Smooth muscle cell (in vitro differentiated cells): ENCODE results near the gene ADAMTS13. TPM values are rescaled to one million over a fixed set of nuclear protein-coding genes. Genes with fewer than 3 reads are reported as not detected.

Source experiments
- DNase-seq: peaks from one replicate; lab custom pipeline; 2025; ENCODE audit not compliant: unreplicated experiment; lab: John Stamatoyannopoulos, UW
- H2AFZ ChIP-seq: fragments of 200-600 bp; sonication (generic); 2 replicates; pipeline ENCODE4 v1.6.0; 2016; ENCODE audit warnings: antibody characterized with exemption, low read depth, mild to moderate bottlenecking
- H3F3A ChIP-seq: fragments of 200-600 bp; sonication (generic); 2 replicates; pipeline ENCODE4 v1.6.0; 2017; ENCODE audit warnings: antibody characterized with exemption, low read depth
- H3K27ac ChIP-seq: fragments of 200-600 bp; sonication (generic); 2 replicates; pipeline ENCODE4 v1.5.1; 2016; ENCODE audit warnings: low read depth, mild to moderate bottlenecking
- H3K27me3 ChIP-seq: fragments of 200-600 bp; sonication (generic); 2 replicates; pipeline ENCODE4 v1.6.1; 2016; ENCODE audit warnings: low read depth, mild to moderate bottlenecking
- H3K36me3 ChIP-seq: fragments of 200-600 bp; sonication (generic); 2 replicates; pipeline ENCODE4 v1.5.1; 2016; ENCODE audit warnings: low read depth
- H3K4me1 ChIP-seq: fragments of 200-600 bp; sonication (generic); 2 replicates; pipeline ENCODE4 v1.5.1; 2016; ENCODE audit warnings: low read depth
- H3K4me2 ChIP-seq: fragments of 200-600 bp; sonication (generic); 2 replicates; pipeline ENCODE4 v1.6.0; 2016; ENCODE audit warnings: mild to moderate bottlenecking
- H3K4me3 ChIP-seq: fragments of 200-600 bp; sonication (generic); 2 replicates; pipeline ENCODE4 v1.5.1; 2016; ENCODE audit warnings: mild to moderate bottlenecking
- H3K79me2 ChIP-seq: fragments of 200-600 bp; sonication (generic); 2 replicates; pipeline ENCODE4 v1.6.0; 2016; ENCODE audit warnings: low read depth, mild to moderate bottlenecking
- H3K9ac ChIP-seq: fragments of 200-600 bp; sonication (generic); 2 replicates; pipeline ENCODE4 v1.6.0; 2016; ENCODE audit warnings: low read depth
- H3K9me3 ChIP-seq: fragments of 200-600 bp; sonication (generic); replicated peaks from 2 replicates; pipeline ENCODE4 v1.5.1; 2016; ENCODE audit warnings: low read depth
- H4K20me1 ChIP-seq: fragments of 200-600 bp; sonication (generic); 2 replicates; pipeline ENCODE4 v1.6.0; 2016; ENCODE audit warnings: low read depth
- WGBS: methylation state at CpG from one replicate; pipeline ENCODE4 v1.1.7; 2016; ENCODE audit warnings: low lambda C conversion rate; 5-methylcytosine and 5-hydroxymethylcytosine counted together
- polyA plus RNA-seq: library from polyadenylated mRNA; unstranded; fragments of >200 nt; fragmentation: Nextera tagmentation; extraction: Ambion mirVana; gene quantifications from 2 replicates; pipeline ENCODE4 v1.2.1, GENCODE V29; 2016
- total RNA-seq: library from RNA; depleted of rRNA; stranded (reverse); fragments of >200 nt; gene quantifications from 2 replicates; pipeline ENCODE4 v1.2.3, GENCODE V29; 2014
- TF ChIP-seq, protein P1 (sequence below): fragments of 200-600 bp; sonication (generic); IDR thresholded peaks from 2 replicates; pipeline ENCODE4 v1.5.1; 2017; ENCODE audit warnings: borderline replicate concordance, mild to moderate bottlenecking, antibody characterized with exemption; ENCODE audit not compliant: insufficient read depth, poor library complexity, severe bottlenecking

ADAMTS13 gene
- total and polyA plus RNA-seq, 2 experiments from 2014 or later: 3.1 to 3.7 TPM

DNA sequence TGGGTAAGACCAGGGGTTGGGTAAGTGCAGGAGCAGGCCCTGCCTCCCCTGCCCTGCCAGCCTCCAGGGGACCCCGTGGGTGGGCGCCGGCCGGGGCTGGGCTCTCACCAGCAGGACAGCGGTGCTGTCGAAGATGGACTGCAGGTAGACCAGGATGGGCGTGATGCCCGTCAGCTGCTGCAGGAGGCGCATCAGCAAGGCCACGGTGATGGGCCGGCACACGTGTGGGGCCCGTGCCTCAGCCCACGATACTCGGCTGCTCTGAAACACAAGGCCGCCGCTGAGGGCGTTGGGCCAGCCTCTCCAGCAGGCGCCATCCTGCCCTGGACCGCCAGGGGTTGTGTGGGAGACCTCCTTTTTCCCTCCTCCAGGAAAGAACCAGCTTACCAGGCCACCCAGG is 52.7 kb downstream of the ADAMTS13 start:
- peaks cover 12% of the 10 kb centered on the region for H3K79me2 ChIP-seq
- no peaks in the 10 kb centered on the region for H3K27me3 ChIP-seq
- TF ChIP-seq, protein P1, sequence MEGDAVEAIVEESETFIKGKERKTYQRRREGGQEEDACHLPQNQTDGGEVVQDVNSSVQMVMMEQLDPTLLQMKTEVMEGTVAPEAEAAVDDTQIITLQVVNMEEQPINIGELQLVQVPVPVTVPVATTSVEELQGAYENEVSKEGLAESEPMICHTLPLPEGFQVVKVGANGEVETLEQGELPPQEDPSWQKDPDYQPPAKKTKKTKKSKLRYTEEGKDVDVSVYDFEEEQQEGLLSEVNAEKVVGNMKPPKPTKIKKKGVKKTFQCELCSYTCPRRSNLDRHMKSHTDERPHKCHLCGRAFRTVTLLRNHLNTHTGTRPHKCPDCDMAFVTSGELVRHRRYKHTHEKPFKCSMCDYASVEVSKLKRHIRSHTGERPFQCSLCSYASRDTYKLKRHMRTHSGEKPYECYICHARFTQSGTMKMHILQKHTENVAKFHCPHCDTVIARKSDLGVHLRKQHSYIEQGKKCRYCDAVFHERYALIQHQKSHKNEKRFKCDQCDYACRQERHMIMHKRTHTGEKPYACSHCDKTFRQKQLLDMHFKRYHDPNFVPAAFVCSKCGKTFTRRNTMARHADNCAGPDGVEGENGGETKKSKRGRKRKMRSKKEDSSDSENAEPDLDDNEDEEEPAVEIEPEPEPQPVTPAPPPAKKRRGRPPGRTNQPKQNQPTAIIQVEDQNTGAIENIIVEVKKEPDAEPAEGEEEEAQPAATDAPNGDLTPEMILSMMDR: no peak
- no peak overlapping the region for H3K27ac ChIP-seq
- no peaks in the 10 kb centered on the region for H3K9me3 ChIP-seq
- no peak overlapping the region for H3K9ac ChIP-seq
- H3K36me3 ChIP-seq: no peaks in the 10 kb centered on the region
- peaks cover 11% of the 10 kb centered on the region for H3K4me1 ChIP-seq
- 97% methylated on average over 13 of the region's 20 CpGs for WGBS
- no peak overlapping the region for H3K4me2 ChIP-seq
- H4K20me1 ChIP-seq: peaks cover 15% of the 10 kb centered on the region
- no peaks in the 10 kb centered on the region for H3F3A ChIP-seq
- H2AFZ ChIP-seq: no peak overlapping the region
- no peak for DNase-seq
- no peak overlapping the region for H3K4me3 ChIP-seq

DNA sequence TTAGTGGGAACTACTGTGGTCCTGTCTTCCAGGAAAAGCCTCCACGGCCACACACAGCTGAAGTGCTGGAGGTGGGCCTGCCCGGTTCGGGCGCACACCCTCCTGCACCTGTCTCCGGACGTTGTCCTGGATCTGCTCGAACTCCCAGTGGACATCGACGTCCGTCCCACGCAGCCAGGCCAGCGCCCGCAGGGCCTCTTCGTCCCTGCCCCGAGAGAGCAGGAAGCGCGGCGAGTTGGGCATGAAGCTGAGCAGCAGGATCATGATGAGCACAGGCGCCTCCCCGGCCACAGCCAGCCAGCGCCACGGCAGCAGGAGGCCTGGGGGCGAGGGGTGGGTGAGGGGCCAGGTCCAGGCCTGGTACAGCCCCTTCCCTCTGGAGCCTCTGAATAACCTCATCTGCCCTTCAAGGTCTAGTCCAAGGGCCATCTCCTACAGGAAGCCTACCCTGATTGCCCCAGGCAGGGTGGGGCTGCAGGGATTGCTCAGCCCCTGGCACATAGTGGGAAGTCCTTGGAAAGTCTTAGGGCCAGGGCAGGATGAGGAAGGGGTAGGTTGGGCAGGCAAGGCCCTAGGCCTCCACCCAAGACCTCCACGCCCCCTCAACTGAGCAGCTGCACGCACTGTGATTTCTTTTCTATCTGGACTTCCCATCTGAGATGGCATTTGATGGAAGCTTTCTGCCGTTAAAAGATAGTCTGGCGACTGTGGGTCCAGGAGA is 53.3 kb downstream of the ADAMTS13 start:
- TF ChIP-seq, protein P1: no peak
- H4K20me1 ChIP-seq: peaks cover 15% of the 10 kb centered on the region
- peaks cover 11% of the 10 kb centered on the region for H3K4me1 ChIP-seq
- H3K4me2 ChIP-seq: no peak overlapping the region
- H3K9ac ChIP-seq: no peak overlapping the region
- WGBS: 97% methylated on average over 27 of the region's 27 CpGs
- H3K9me3 ChIP-seq: no peaks in the 10 kb centered on the region
- peaks cover 12% of the 10 kb centered on the region for H3K79me2 ChIP-seq
- H3K4me3 ChIP-seq: no peak overlapping the region
- no peak overlapping the region for H2AFZ ChIP-seq
- no peak overlapping the region for H3K27ac ChIP-seq
- H3K27me3 ChIP-seq: no peaks in the 10 kb centered on the region
- no peak for DNase-seq
- no peaks in the 10 kb centered on the region for H3K36me3 ChIP-seq
- H3F3A ChIP-seq: no peaks in the 10 kb centered on the region

DNA sequence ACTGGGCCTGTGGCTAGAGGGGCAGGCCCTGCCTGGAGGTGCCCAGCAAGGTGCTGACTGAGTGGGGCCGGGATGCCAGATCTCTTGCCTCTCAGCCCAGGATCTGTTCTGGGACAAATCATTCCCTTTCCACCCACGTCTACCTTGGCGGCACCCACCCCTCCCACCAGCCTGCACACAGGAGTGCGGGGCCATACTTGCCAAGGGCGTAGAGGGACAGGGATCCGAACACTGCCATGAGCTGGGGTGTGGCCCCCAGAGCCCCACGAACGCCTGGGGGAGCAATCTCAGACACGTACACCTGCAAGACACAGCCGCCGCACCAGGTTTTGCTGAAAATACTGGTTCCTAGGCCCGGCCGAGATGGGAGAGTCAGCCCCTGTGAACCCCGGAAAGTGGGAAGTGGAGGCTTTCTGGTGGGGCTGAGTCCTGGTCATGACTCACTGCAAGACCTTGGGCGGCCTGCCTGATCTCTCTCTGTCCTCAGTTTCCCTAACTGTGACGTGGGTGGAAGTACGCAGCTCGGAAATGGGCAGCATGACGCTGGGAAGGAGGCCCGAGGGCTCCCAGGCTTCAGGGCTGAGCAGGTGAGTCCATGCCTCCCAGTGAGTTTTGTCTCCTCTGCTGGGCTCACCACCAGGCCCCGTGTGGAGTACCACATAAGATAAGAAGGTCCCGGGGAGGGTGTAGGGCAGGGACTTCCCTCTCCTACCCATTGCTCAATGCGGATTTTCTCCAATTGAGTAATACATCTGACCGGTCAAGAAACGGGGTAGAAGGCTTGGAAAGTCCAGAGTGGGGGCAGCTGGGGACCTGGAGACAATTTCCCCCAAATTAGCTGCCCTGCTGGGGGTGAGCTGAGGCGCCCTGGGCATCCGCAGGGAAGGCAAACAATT is 54.1 kb downstream of the ADAMTS13 start:
- H3K9ac ChIP-seq: no peak overlapping the region
- WGBS: 87% methylated on average over 27 of the region's 27 CpGs

More for the DNA sequence above, 54.1 kb downstream of the ADAMTS13 start:
- Histone ChIP-seq H3K9me3 (no peaks in the 10 kb centered on the region), H3F3A (no peaks in the 10 kb centered on the region), H3K4me2 (no peak overlapping the region), H4K20me1 (peaks cover 15% of the 10 kb centered on the region), H3K79me2 (peaks cover 12% of the 10 kb centered on the region), H3K4me1 (peaks cover 11% of the 10 kb centered on the region), H3K27ac (no peak overlapping the region), H2AFZ (no peak overlapping the region), H3K4me3 (no peak overlapping the region), H3K27me3 (no peaks in the 10 kb centered on the region), H3K36me3 (no peaks in the 10 kb centered on the region)
- DNase-seq: no peak
- TF ChIP-seq, protein P1: no peak
